HEK293 (cell line): Measurements from ENCODE around the gene BRSK1.

ENCODE experiments used
- CTCF ChIP-seq: fragments of 450-650 bp; formaldehyde crosslinking; IDR thresholded peaks from 2 replicates; pipeline ENCODE4 v1.5.1; 2016; ENCODE audit warnings: missing biosample characterization, missing genetic modification characterization
- MZF1 ChIP-seq: fragments of 450-650 bp; formaldehyde crosslinking; IDR thresholded peaks from 2 replicates; pipeline ENCODE4 v1.5.1; 2017; ENCODE audit warnings: missing biosample characterization, missing genetic modification characterization, borderline replicate concordance
- PBX3 ChIP-seq: sonication (generic); formaldehyde crosslinking; IDR thresholded peaks from 2 replicates; pipeline ENCODE4 v1.8.1; 2022; ENCODE audit warnings: mild to moderate bottlenecking, moderate library complexity, missing genetic modification reagents
- REPIN1 ChIP-seq: fragments of 450-650 bp; formaldehyde crosslinking; IDR thresholded peaks from 2 replicates; pipeline ENCODE4 v1.5.1; 2017; ENCODE audit warnings: missing biosample characterization, missing genetic modification characterization, low read depth
- SP3 ChIP-seq: fragments of 450-650 bp; formaldehyde crosslinking; IDR thresholded peaks from 2 replicates; pipeline ENCODE4 v1.5.1; 2016; ENCODE audit warnings: missing biosample characterization, missing genetic modification characterization
- TCF7L2 ChIP-seq: IDR thresholded peaks from 2 replicates; pipeline ENCODE4 v1.6.1; 2011; ENCODE audit warnings: low read depth, mild to moderate bottlenecking, inconsistent platforms, low read length, moderate library complexity, borderline replicate concordance
- ZBTB26 ChIP-seq: fragments of 450-650 bp; formaldehyde crosslinking; optimal IDR thresholded peaks from 2 replicates; pipeline ENCODE3; 2016; ENCODE audit warnings: missing biosample characterization, mild to moderate bottlenecking, missing genetic modification characterization
- ZNF19 ChIP-seq: fragments of 450-650 bp; formaldehyde crosslinking; IDR thresholded peaks from 2 replicates; pipeline ENCODE4; 2016; ENCODE audit warnings: missing biosample characterization, missing genetic modification characterization, low read depth
- ZNF24 ChIP-seq: fragments of 450-650 bp; formaldehyde crosslinking; IDR thresholded peaks from 2 replicates; pipeline ENCODE4 v1.5.1; 2016; ENCODE audit warnings: missing biosample characterization, missing genetic modification characterization
- ZNF549 ChIP-seq: fragments of 450-650 bp; IDR thresholded peaks from 2 replicates; pipeline ENCODE4 v1.5.1; 2018; ENCODE audit warnings: missing biosample characterization, missing genetic modification characterization, mild to moderate bottlenecking, inconsistent platforms, moderate library complexity
- ZNF660 ChIP-seq: fragments of 450-650 bp; IDR thresholded peaks from 2 replicates; pipeline ENCODE4 v1.5.1; 2018; ENCODE audit warnings: missing biosample characterization, mild to moderate bottlenecking, missing genetic modification characterization

GRCh38 chr19:55254625-55254977 lies 29.2 kb upstream of the BRSK1 start:
- no peak for TF ChIP-seq ZNF19 (tag by site-specific recombination)
- no peak for TF ChIP-seq CTCF (tag by site-specific recombination)
- no peak for TF ChIP-seq TCF7L2
- TF ChIP-seq SP3 = no peak
- TF ChIP-seq ZNF24 (tag by site-specific recombination) = no peak
- no peak for TF ChIP-seq ZNF660 (tag by site-specific recombination)
- no peak for TF ChIP-seq MZF1 (tag by site-specific recombination)
- no peak for TF ChIP-seq PBX3 (CRISPR knock-in tag)
- no peak for TF ChIP-seq ZBTB26 (tag by site-specific recombination)
- TF ChIP-seq ZNF549 (tag by site-specific recombination) = no peak
- TF ChIP-seq REPIN1 (tag by site-specific recombination) = no peak
